Stimulated activated CD4-positive, alpha-beta T cell treated with anti-CD3 and anti-CD28 coated beads, Interleukin-1b, Interleukin-23, amount 100 ng/mL, for 1 hour (primary cell): ENCODE data around the gene NLGN1.
"Not testable (repeated sequence)": the region's sequence is repeated elsewhere in the genome, so short reads cannot be mapped to it uniquely, and the experiment has no call there.

Experiments
- DNase-seq, 2 donors: peaks; one replicate each; pipeline ENCODE4 v3.0.0-alpha.2; 2020; ENCODE audit warnings: low read depth in 2 of 2

Gene NLGN1

GRCh38 chr3:174158674-174159073 lies 761.1 kb downstream of the NLGN1 start:
- DNase-seq = no peak

- DNase-seq = no peak
Observed at GRCh38 chr3:174159604-174160003, 762.1 kb downstream of the NLGN1 start.

GRCh38 chr3:174162550-174162949 lies 765.0 kb downstream of the NLGN1 start:
- DNase-seq = no peak

- DNase-seq = no peak
Observed at GRCh38 chr3:174168026-174168425, 770.5 kb downstream of the NLGN1 start.

- DNase-seq = no peak
Observed at GRCh38 chr3:174168538-174169254, 771.2 kb downstream of the NLGN1 start.

- no peak for DNase-seq
Observed at GRCh38 chr3:174169736-174170135, 772.2 kb downstream of the NLGN1 start.

GRCh38 chr3:174170248-174170647 lies 772.7 kb downstream of the NLGN1 start:
- DNase-seq = no peak

GRCh38 chr3:174186377-174186989 lies 788.9 kb downstream of the NLGN1 start:
- DNase-seq = no peak

- no peak for DNase-seq
Observed at GRCh38 chr3:174191380-174191779, 793.8 kb downstream of the NLGN1 start.

GRCh38 chr3:174191895-174192294 lies 794.4 kb downstream of the NLGN1 start:
- DNase-seq = no peak

GRCh38 chr3:174192471-174192870 lies 794.9 kb downstream of the NLGN1 start:
- DNase-seq = no peak

GRCh38 chr3:174193604-174194003 lies 796.1 kb downstream of the NLGN1 start:
- DNase-seq = no peak

- no peak for DNase-seq
Observed at GRCh38 chr3:174197416-174197815, 799.9 kb downstream of the NLGN1 start.

GRCh38 chr3:174198199-174198598 lies 800.7 kb downstream of the NLGN1 start:
- no peak for DNase-seq

GRCh38 chr3:174199696-174200095 lies 802.2 kb downstream of the NLGN1 start:
- DNase-seq = no peak

GRCh38 chr3:174202116-174202515 lies 804.6 kb downstream of the NLGN1 start:
- DNase-seq = no peak

GRCh38 chr3:174202561-174202960 lies 805.0 kb downstream of the NLGN1 start:
- DNase-seq = no peak

- no peak for DNase-seq
Observed at GRCh38 chr3:174204765-174205164, 807.2 kb downstream of the NLGN1 start.

- DNase-seq = no peak
Observed at GRCh38 chr3:174206607-174207192, 809.2 kb downstream of the NLGN1 start.

GRCh38 chr3:174208161-174208560 lies 810.6 kb downstream of the NLGN1 start:
- no peak for DNase-seq

- not testable (repeated sequence) for DNase-seq
Observed at GRCh38 chr3:174211896-174212295, 814.4 kb downstream of the NLGN1 start.

GRCh38 chr3:174215456-174215855 lies 817.9 kb downstream of the NLGN1 start:
- no peak for DNase-seq

GRCh38 chr3:174216019-174216418 lies 818.5 kb downstream of the NLGN1 start:
- no peak for DNase-seq
